ENCODE data around the gene PSORS1C1. TPM values are rescaled to one million over a fixed set of nuclear protein-coding genes. Genes with fewer than 3 reads are reported as not detected.

Gene PSORS1C1
- total RNA-seq, 1 donor from 2014 or later = 10.5 TPM

DNA sequence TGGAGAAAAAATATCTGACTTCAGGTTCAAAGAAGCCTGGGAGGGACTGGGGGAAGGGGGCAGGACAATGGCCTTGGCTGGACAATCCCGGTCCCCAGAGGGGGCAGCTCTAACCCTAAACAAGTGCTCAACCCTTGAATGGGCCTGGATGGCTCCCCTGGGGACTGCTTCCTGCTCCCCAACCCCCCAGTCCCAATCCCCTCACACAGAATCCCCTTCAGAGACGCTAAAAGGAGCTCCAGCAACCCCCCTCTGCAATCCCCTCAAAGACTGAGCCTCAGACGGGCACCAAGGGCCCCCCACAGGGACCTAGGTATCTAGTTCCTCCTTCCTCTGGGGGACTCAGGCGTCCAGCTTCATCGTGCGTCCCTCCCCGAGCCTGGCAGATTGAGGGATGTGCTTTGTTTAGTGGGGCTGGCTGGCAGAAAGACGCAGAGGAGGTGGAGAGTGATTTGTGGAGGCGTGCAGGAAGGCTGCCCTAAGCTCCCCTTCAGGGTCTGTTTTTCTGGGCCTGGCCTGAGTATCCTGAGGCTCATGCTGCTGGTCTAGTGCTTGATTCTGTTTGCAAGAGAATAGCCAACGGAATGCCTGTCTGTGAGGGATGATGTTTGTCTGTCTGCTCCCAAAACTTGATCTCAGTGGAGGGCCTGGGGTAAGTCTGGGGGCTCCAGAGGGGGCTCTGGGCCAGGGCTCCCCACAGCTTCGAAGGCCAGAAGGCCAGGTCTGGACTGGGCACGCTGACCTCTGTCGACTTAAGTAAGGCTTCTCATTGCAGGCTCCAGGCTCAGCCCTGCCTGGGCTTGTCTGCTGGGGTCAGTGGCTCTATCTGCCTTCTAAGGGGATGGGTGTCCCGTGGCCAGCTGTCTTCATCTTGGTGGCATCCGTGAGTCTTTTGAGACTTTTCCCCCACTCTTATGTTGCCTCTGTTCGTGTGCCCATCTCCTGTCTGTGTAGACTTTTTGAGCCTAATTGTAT is 57.6 kb downstream of the PSORS1C1 start:
- ATAC-seq = no peak
- DNase-seq = no peak
- Histone ChIP-seq H3K27me3 (ENCODE audit: low read depth) (no peaks in the 10 kb centered on the region), H3K4me1 (no peaks in the 10 kb centered on the region), H3K27ac (no peak overlapping the region), H3K4me3 (no peak overlapping the region), H3K9me3 (no peaks in the 10 kb centered on the region), H3K36me3 (peaks cover 5% of the 10 kb centered on the region)
- TF ChIP-seq, protein P1, sequence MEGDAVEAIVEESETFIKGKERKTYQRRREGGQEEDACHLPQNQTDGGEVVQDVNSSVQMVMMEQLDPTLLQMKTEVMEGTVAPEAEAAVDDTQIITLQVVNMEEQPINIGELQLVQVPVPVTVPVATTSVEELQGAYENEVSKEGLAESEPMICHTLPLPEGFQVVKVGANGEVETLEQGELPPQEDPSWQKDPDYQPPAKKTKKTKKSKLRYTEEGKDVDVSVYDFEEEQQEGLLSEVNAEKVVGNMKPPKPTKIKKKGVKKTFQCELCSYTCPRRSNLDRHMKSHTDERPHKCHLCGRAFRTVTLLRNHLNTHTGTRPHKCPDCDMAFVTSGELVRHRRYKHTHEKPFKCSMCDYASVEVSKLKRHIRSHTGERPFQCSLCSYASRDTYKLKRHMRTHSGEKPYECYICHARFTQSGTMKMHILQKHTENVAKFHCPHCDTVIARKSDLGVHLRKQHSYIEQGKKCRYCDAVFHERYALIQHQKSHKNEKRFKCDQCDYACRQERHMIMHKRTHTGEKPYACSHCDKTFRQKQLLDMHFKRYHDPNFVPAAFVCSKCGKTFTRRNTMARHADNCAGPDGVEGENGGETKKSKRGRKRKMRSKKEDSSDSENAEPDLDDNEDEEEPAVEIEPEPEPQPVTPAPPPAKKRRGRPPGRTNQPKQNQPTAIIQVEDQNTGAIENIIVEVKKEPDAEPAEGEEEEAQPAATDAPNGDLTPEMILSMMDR (IDR thresholded peaks at IDR 0.05) = no peak
- intact Hi-C loops (cut with DNase I) = no loop called here

DNA sequence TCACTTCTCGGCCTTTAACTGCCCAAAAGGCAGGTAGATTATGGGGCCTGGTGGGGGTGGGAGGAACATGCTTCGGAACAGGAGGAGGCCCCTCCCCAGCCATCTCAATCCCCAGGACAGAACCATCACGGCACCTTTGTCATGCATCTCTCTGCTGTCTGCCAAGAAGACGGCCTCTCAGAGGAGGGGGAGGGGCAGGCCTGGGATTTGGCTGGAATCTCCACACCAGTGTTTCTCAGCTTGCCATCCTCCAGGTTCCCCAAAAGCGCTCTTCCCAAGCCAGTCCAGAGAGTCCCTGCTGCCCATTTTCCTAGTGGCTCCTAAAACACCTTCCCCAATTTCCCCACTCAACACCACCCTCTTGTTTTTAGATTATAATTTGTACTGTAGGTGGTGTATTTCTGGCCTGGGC is 58.4 kb downstream of the PSORS1C1 start:
- H3K27me3 ChIP-seq (ENCODE audit: low read depth) = no peaks in the 10 kb centered on the region
- H3K4me3 ChIP-seq = no peak overlapping the region
- peaks cover 5% of the 10 kb centered on the region for H3K36me3 ChIP-seq
- H3K27ac ChIP-seq = no peak overlapping the region
- DNase-seq (no peak), ATAC-seq (no peak)
- intact Hi-C loops (cut with DNase I) = no loop called here
- H3K9me3 ChIP-seq = no peaks in the 10 kb centered on the region
- H3K4me1 ChIP-seq = no peaks in the 10 kb centered on the region
- TF ChIP-seq, protein P1 (IDR thresholded peaks at IDR 0.05) = no peak

DNA sequence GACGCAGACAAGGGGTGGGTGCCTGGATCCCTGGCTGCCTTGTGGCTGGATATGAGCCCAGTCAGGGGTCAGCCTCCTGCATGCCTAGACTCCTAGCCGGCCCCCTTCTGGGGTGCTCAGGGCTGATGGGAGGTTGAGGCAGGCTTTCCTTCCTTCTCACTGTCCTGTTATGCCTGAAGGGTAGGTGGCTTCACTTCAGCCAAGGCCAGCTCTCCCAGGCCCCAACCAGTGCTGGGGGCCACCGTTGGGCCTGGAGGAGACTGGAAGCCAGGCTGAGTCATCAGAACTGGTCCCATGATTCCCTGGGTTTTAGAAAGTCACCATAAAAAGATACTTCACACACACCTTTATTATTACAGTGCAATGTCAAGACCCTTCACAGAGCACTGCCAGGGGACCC is 58.8 kb downstream of the PSORS1C1 start:
- Histone ChIP-seq H3K36me3 (peaks cover 5% of the 10 kb centered on the region), H3K27ac (no peak overlapping the region), H3K27me3 (ENCODE audit: low read depth) (no peaks in the 10 kb centered on the region), H3K4me1 (peaks cover under 1% of the 10 kb centered on the region), H3K4me3 (no peak overlapping the region), H3K9me3 (no peaks in the 10 kb centered on the region)
- DNase-seq (no peak), ATAC-seq (no peak)
- TF ChIP-seq, protein P1 (IDR thresholded peaks at IDR 0.05) = no peak
- intact Hi-C loops (cut with DNase I) = no loop called here

DNA sequence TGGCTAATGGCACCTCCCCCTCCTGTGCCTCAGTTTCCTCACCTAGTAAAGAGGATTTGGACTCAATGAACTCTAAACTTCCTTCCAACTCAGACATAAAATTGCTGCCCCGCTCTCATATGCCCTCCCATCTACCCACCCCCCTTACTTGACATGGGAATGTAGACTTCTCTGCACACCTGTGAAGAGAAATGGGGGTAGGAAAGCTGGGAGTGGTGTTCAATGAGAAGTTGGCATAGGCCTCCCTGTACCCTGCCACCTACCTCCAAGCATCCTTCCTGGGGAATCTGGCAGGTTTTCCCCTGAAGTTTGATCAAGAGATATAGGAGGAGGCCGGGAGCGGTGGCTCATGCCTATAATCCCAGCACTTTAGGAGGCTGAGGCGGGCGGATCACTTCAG is 59.8 kb downstream of the PSORS1C1 start:
- Histone ChIP-seq H3K27ac (no peak overlapping the region), H3K27me3 (ENCODE audit: low read depth) (no peaks in the 10 kb centered on the region), H3K36me3 (peaks cover 5% of the 10 kb centered on the region), H3K4me3 (no peak overlapping the region), H3K9me3 (no peaks in the 10 kb centered on the region), H3K4me1 (peaks cover 10% of the 10 kb centered on the region)
- DNase-seq = peak; percentile 1
- TF ChIP-seq, protein P1 (IDR thresholded peaks at IDR 0.05) = no peak
- no peak for ATAC-seq
- intact Hi-C loops (cut with DNase I) = no loop called here

DNA sequence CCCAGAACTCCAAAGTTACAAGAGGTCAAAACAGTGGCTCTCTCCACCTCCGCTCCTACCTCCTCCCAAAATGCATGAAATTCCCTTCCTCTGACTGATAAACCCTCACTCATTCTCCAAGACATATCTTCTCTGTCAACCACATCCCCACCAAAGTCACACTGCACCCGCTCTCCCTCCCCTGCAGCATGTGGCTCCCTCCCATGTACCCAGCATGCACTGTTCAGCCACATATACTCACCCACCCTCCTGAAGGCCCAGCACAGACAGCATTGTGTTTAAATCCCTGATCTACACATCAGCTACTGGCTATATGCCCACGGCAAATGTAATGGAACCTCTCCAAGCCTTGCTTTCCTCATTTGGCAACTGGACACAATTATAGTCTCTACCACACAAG is 61.4 kb downstream of the PSORS1C1 start:
- Histone ChIP-seq H3K27ac (no peak overlapping the region), H3K36me3 (peaks cover 5% of the 10 kb centered on the region), H3K27me3 (ENCODE audit: low read depth) (no peaks in the 10 kb centered on the region), H3K4me3 (no peak overlapping the region), H3K9me3 (no peaks in the 10 kb centered on the region), H3K4me1 (peaks cover 10% of the 10 kb centered on the region)
- TF ChIP-seq, protein P1 (IDR thresholded peaks at IDR 0.05) = no peak
- intact Hi-C loops (cut with DNase I) = no loop called here
- no peak for DNase-seq
- no peak for ATAC-seq
